GM12878 (cell line): ENCODE results near the gene AFAP1. TPM values are rescaled to one million over a fixed set of nuclear protein-coding genes. Genes with fewer than 3 reads are reported as not detected.

Experiments
- ATAC-seq: fragments of 200-7000 bp; cut with Tn5 transposase; 3 replicates; pipeline ENCODE4 v1.9.1; 2020; ENCODE audit warnings: mild to moderate bottlenecking, moderate library complexity
- BruUV-seq: library from RNA; stranded (reverse); fragments of 400-500 nt; replicated peaks from 2 replicates; lab custom pipeline; 2021; lab: Mats Ljungman, UMichigan
- CTCF ChIA-PET: fragments of 300-600 bp; sonication (Branson Sonifier 250); formaldehyde crosslinking; extraction: SDS; loops from one replicate; lab custom pipeline; 2021; ENCODE audit warnings: inconsistent platforms; lab: Yijun Ruan, JAX
- POLR2A ChIA-PET: fragments of 350-600 bp; formaldehyde crosslinking; extraction: SDS; loops from one replicate; lab custom pipeline; 2021; ENCODE audit warnings: inconsistent platforms; lab: Charles Lee
- RAD21 ChIA-PET: fragments of 300-600 bp; sonication (Branson Sonifier 250); formaldehyde crosslinking; loops from one replicate; lab custom pipeline; 2023; ENCODE audit warnings: antibody characterized with exemption; ENCODE audit not compliant: unreplicated experiment; lab: Charles Lee
- SMC1A ChIA-PET: fragments of 300-600 bp; sonication (Branson Sonifier 250); formaldehyde crosslinking; loops from one replicate; lab custom pipeline; 2023; ENCODE audit not compliant: unreplicated experiment, uncharacterized antibody; lab: Charles Lee
- DNase-seq: peaks from one replicate; pipeline ENCODE4 v3.0.0-alpha.2; 2011; ENCODE audit warnings: low read depth, low spot score
- FAIRE-seq: peaks from 3 replicates; lab custom pipeline; 2011; peaks lifted over from hg19 to GRCh38; lab: Jason Lieb, UNC
- H2AFZ ChIP-seq: 2 replicates; pipeline ENCODE4 v1.6.0; 2011; ENCODE audit warnings: low read depth, low read length, control low read depth; ENCODE audit not compliant: control insufficient read depth
- H3K27ac ChIP-seq: 2 replicates; pipeline ENCODE4 v1.5.1; 2011; ENCODE audit warnings: control low read depth; ENCODE audit not compliant: control insufficient read depth, insufficient read depth
- H3K27me3 ChIP-seq, 2 experiments: replicated peaks in 1 of 2; 2 replicates each; pipeline versions ENCODE4 v1.6.0 to v1.6.1; 2011; ENCODE audit warnings: low read length in 1 of 2; ENCODE audit not compliant: control insufficient read depth in 2 of 2, insufficient read depth in 2 of 2
- H3K36me3 ChIP-seq, 2 experiments: 2 replicates each; pipeline ENCODE4 v1.5.1; 2011; ENCODE audit warnings: low read length in 1 of 2; ENCODE audit not compliant: control insufficient read depth in 2 of 2, insufficient read depth in 2 of 2
- H3K4me1 ChIP-seq: 2 replicates; pipeline ENCODE4 v1.6.1; 2011; ENCODE audit warnings: mild to moderate bottlenecking, low read length, moderate library complexity, mixed read lengths; ENCODE audit not compliant: control insufficient read depth, insufficient read depth
- H3K4me2 ChIP-seq: 2 replicates; pipeline ENCODE4 v1.6.0; 2011; ENCODE audit warnings: control low read depth; ENCODE audit not compliant: control insufficient read depth, insufficient read depth
- H3K4me3 ChIP-seq: fragments of 200-600 bp; sonication (generic); 2 replicates; pipeline ENCODE4 v1.5.1; 2016
- H3K79me2 ChIP-seq: 2 replicates; pipeline ENCODE4 v1.6.0; 2011; ENCODE audit warnings: low read length; ENCODE audit not compliant: control insufficient read depth, insufficient read depth
- H3K9ac ChIP-seq: 2 replicates; pipeline ENCODE4 v1.8.0; 2011; ENCODE audit warnings: low read length, control low read depth, mixed read lengths; ENCODE audit not compliant: control insufficient read depth, insufficient read depth
- H3K9me3 ChIP-seq: replicated peaks from 3 replicates; pipeline ENCODE4 v1.5.1; 2011; ENCODE audit warnings: mild to moderate bottlenecking, low read length; ENCODE audit not compliant: control insufficient read depth, insufficient read depth
- H4K20me1 ChIP-seq: 2 replicates; pipeline ENCODE4 v1.6.0; 2011; ENCODE audit not compliant: control insufficient read depth, insufficient read depth
- ASH2L ChIP-seq: fragments of 300-600, 200-600 bp; sonication (generic); IDR thresholded peaks from 2 replicates; pipeline ENCODE4 v1.6.1; 2017; ENCODE audit warnings: low read depth, mild to moderate bottlenecking, borderline replicate concordance
- ATF7 ChIP-seq: fragments of 450-650 bp; IDR thresholded peaks from 2 replicates; pipeline ENCODE4 v1.6.1; 2016; ENCODE audit warnings: low read depth, mild to moderate bottlenecking
- CBX3 ChIP-seq: fragments of 200-600 bp; sonication (generic); IDR thresholded peaks from 2 replicates; pipeline ENCODE4 v1.6.1; 2016; ENCODE audit warnings: low read depth, borderline replicate concordance
- CHD1 ChIP-seq: IDR thresholded peaks from 2 replicates; pipeline ENCODE4 v1.6.1; 2012; ENCODE audit warnings: low read depth, low read length, improper control_type of control experiment
- IKZF2 ChIP-seq, 2 experiments: fragments of 450-650 bp; IDR thresholded peaks; 2 replicates each; pipeline ENCODE4 v1.6.1; 2017; ENCODE audit warnings: mild to moderate bottlenecking in 2 of 2, moderate library complexity in 2 of 2
- JUND ChIP-seq: IDR thresholded peaks from 2 replicates; pipeline ENCODE4 v1.6.1; 2012; ENCODE audit warnings: low read depth, mild to moderate bottlenecking, low read length, improper control_type of control experiment, moderate library complexity
- NFIC ChIP-seq: IDR thresholded peaks from 2 replicates; pipeline ENCODE4 v1.6.1; 2012; ENCODE audit warnings: low read depth, mild to moderate bottlenecking, inconsistent platforms, low read length, moderate library complexity
- NFYB ChIP-seq: IDR thresholded peaks from 2 replicates; pipeline ENCODE4 v1.6.1; 2011; ENCODE audit warnings: low read depth, mild to moderate bottlenecking, low read length, improper control_type of control experiment, moderate library complexity; ENCODE audit not compliant: insufficient read depth
- PAX5 ChIP-seq: IDR thresholded peaks from 2 replicates; pipeline ENCODE4 v1.6.1; 2011; ENCODE audit warnings: low read depth, low read length, borderline replicate concordance
- SMAD1 ChIP-seq: fragments of 450-650 bp; IDR thresholded peaks from 2 replicates; pipeline ENCODE4 v1.6.1; 2018; ENCODE audit warnings: mild to moderate bottlenecking, low read depth; ENCODE audit not compliant: partially characterized antibody
- SMARCA5 ChIP-seq: fragments of 450-650 bp; IDR thresholded peaks from 2 replicates; pipeline ENCODE4 v1.6.1; 2017; ENCODE audit warnings: mild to moderate bottlenecking
- TBL1XR1 ChIP-seq: IDR thresholded peaks from 2 replicates; pipeline ENCODE4 v1.6.1; 2012; ENCODE audit warnings: low read depth, low read length, improper control_type of control experiment
- ZNF274 ChIP-seq: IDR thresholded peaks from one replicate; pipeline ENCODE4 v1.8.0; 2011; ENCODE audit not compliant: insufficient read length, insufficient read depth
- WGBS: methylation state at CpG from one replicate; pipeline ENCODE4 v1.1.6; 2016; ENCODE audit warnings: low lambda C conversion rate; ENCODE audit not compliant: insufficient replicate concordance, insufficient coverage; ENCODE audit errors: missing lambda C conversion rate; 5-methylcytosine and 5-hydroxymethylcytosine counted together
- in situ Hi-C: fragments of 300-500 bp; cut with MboI; formaldehyde crosslinking; loops from 9 replicates; pipeline ENCODE4 v1.14.3; 2018; ENCODE audit warnings: mixed read lengths
- intact Hi-C: fragments of 100-400 bp; cut with micrococcal nuclease; formaldehyde crosslinking; loops from one replicate; pipeline ENCODE4 v1.14.2; 2022; ENCODE audit not compliant: unreplicated experiment
- polyA plus RNA-seq, 11 experiments: library from polyadenylated mRNA; depleted of rRNA in 4 of 11; unstranded in 6 of 11; stranded (reverse) in 5 of 11; fragments of >200 nt; fragmentation: Nextera tagmentation in 4 of 11; fragmentation: Illumina TruSeq in 1 of 11; extraction: Ambion mirVana in 4 of 11; extraction: Trizol in 1 of 11; gene quantifications; 1 replicate in 1 of 11; 2 replicates in 10 of 11; pipeline versions ENCODE4 v1.2.1 to v1.2.3, GENCODE V29; 2011 to 2016; ENCODE audit warnings: inconsistent platforms in 2 of 11, missing spikeins in 2 of 11, low read depth in 1 of 11
- total RNA-seq, 4 experiments: library from RNA; depleted of rRNA in 3 of 4; stranded (reverse); fragments of >200 nt in 3 of 4; fragmentation: Illumina TruSeq in 1 of 4; extraction: Trizol in 1 of 4; gene quantifications; 2 replicates each; pipeline versions ENCODE4 v1.2.1 to v1.2.3, GENCODE V29; 2013 to 2021
- TF ChIP-seq, protein P1 (sequence below): IDR thresholded peaks from 2 replicates; pipeline ENCODE4 v1.6.1; 2012; ENCODE audit warnings: low read length, inconsistent platforms
- TF ChIP-seq, protein P2 (sequence below): IDR thresholded peaks from 2 replicates; pipeline ENCODE4 v1.6.1; 2011; ENCODE audit warnings: low read depth, low read length, improper control_type of control experiment, borderline replicate concordance

Gene AFAP1
- total and polyA plus RNA-seq, 10 of the 15 experiments (the other 5 are each of a cell fraction or from before 2014, with no cell fraction given): 0.02 to 0.23 (median 0.09) TPM; not detected in 1

DNA sequence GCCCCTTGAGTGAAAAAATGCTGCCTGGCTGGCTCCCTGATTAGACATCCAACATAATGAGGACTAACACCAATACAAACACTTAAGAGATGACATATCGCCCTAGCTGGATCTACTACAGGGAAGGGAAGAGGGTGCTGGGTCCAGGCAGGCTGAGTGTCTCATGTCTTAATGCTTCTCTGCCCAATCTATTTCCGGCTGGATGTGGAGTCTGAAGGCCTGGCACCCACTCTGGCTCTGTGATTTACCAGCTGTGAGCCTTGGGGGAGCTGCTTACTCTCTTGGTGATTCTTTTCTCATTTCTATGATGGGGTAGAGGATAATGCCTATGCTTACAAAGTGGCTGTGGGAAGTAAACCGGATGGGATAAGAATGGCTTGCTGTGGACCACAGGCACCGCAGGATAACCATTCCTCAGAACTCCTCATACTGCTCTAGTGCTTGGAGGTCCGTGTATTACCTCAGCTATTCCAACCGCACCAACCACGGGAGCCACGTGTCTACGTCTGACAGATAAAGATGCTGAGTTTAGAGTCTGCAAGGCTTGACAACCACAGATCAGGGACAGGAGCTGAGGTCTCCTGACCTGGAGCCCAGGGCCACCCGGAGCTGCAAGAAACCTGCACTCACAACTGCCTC, 161.7 kb downstream of the AFAP1 start:
- Histone ChIP-seq H3K36me3 (no peaks in the 10 kb centered on the region), H3K4me1 (peaks cover 13% of the 10 kb centered on the region), H3K4me3 (no peak overlapping the region), H3K9ac (no peak overlapping the region), H4K20me1 (no peaks in the 10 kb centered on the region), H3K9me3 (no peaks in the 10 kb centered on the region), H3K27me3 (no peaks in the 10 kb centered on the region; a peak in 2 of 4 replicates), H3K27ac (no peak overlapping the region), H3K79me2 (no peaks in the 10 kb centered on the region), H3K4me2 (no peak overlapping the region), H2AFZ (no peak overlapping the region)
- ChIA-PET POLR2A (no interaction called here), CTCF (interaction anchor here (1.5 kb wide), 1 partner anchor 24 kb away, joined by 6 read pairs; no protein-coding TSS in a partner anchor), RAD21 (interaction anchor here (1.3 kb wide), 1 partner anchor 24 kb away, joined by 4 read pairs; no protein-coding TSS in a partner anchor), SMC1A (no interaction called here)
- no peak for TF ChIP-seq NFYB
- no peak for TF ChIP-seq SMAD1
- no peak for TF ChIP-seq CHD1
- TF ChIP-seq CBX3: no peak
- TF ChIP-seq ZNF274: no peak
- no peak for TF ChIP-seq JUND
- TF ChIP-seq SMARCA5: no peak
- TF ChIP-seq ATF7: no peak
- TF ChIP-seq IKZF2 (IDR thresholded peaks at IDR 0.05): no peak
- TF ChIP-seq TBL1XR1: no peak
- TF ChIP-seq NFIC: no peak
- no peak for TF ChIP-seq ASH2L
- TF ChIP-seq, protein P1, sequence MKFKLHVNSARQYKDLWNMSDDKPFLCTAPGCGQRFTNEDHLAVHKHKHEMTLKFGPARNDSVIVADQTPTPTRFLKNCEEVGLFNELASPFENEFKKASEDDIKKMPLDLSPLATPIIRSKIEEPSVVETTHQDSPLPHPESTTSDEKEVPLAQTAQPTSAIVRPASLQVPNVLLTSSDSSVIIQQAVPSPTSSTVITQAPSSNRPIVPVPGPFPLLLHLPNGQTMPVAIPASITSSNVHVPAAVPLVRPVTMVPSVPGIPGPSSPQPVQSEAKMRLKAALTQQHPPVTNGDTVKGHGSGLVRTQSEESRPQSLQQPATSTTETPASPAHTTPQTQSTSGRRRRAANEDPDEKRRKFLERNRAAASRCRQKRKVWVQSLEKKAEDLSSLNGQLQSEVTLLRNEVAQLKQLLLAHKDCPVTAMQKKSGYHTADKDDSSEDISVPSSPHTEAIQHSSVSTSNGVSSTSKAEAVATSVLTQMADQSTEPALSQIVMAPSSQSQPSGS: no peak
- no peak for TF ChIP-seq PAX5
- TF ChIP-seq, protein P2, sequence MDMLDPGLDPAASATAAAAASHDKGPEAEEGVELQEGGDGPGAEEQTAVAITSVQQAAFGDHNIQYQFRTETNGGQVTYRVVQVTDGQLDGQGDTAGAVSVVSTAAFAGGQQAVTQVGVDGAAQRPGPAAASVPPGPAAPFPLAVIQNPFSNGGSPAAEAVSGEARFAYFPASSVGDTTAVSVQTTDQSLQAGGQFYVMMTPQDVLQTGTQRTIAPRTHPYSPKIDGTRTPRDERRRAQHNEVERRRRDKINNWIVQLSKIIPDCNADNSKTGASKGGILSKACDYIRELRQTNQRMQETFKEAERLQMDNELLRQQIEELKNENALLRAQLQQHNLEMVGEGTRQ: no peak
- no peak for DNase-seq
- in situ Hi-C loops (loop anchor here (10.0 kb wide), 1 partner anchor 1583 kb away; no protein-coding TSS in a partner anchor), intact Hi-C loops (no loop called here)
- no peak for ATAC-seq
- FAIRE-seq: no peak
- WGBS: 46% methylated on average over 10 of the region's 10 CpGs
- BruUV-seq: no TSS peak
